HS-5 (cell line): ENCODE data around the gene C1orf53.
"Not testable (repeated sequence)": the region's sequence is repeated elsewhere in the genome, so short reads cannot be mapped to it uniquely, and the experiment has no call there.

ENCODE experiments used
- DNase-seq: peaks from one replicate; pipeline ENCODE4 v3.0.0-alpha.2; 2012; ENCODE audit warnings: low read depth

The C1orf53 gene

DNA sequence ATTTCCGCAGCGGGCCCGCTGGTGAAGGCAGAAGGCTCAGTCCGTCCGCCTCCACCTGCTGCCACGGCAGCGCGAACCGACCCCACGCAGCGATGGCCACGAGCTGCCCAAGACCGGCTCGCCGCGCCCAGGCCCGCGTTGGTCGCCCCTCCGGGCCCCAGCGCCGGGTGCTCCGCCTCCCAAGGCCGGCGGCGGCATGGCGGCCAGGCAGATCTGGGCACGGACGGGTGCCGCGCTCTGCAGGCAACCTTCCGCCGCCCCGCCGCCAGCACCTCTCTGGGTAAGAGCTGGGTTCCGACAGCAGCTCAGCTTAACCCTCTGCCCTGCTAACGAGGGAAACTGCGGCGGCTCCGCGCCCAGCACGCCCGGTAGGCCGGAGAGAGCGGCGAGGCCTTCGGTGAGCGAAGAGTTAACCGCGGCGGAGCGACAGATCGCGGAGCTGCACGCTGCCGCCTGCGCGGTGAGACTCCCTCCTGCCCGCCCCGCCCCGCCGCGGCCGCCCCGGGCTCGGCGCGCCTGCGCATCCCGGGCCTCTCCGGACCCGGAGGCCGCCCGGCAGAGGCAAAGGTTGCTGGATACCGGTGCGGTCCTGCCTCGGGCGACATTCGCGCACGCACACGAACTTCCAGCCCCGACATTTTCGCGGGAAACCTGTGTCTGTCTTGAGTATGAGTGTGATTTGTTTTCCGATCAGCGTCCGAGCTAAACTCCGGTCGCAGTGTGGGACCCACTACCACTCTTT, at the start of gene C1orf53:
TSS of gene C1orf53 (plus strand) at position 177 of the 742 bp plus-strand sequence. CDS start at position 197, 20 bp downstream.
- peak; percentile 56 for DNase-seq

DNA sequence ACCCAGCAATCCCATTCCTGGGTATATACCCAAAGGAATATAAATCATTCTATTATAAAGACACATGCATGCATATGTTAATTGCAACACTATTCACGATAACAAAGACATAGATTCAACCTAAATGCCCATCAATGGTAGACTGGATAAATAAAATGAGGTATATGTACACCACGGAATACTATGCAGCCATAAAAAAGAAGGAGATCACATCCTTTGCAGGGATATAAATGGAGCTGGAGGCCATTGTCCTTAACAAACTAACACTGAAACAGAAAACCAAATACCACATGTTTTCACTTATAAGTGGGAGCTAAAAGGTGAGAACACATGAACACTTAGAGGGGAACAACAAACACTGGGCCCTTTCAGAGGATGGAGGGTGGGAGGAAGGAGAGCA, 46.7 kb upstream of the C1orf53 start:
- DNase-seq = not testable (repeated sequence)

GRCh38 chr1:197857477-197857876, 45.0 kb upstream of the C1orf53 start:
- DNase-seq = no peak

- no peak for DNase-seq
Measured at GRCh38 chr1:197859024-197859423, 43.4 kb upstream of the C1orf53 start.

GRCh38 chr1:197862221-197862620, 40.2 kb upstream of the C1orf53 start:
- no peak for DNase-seq

DNA sequence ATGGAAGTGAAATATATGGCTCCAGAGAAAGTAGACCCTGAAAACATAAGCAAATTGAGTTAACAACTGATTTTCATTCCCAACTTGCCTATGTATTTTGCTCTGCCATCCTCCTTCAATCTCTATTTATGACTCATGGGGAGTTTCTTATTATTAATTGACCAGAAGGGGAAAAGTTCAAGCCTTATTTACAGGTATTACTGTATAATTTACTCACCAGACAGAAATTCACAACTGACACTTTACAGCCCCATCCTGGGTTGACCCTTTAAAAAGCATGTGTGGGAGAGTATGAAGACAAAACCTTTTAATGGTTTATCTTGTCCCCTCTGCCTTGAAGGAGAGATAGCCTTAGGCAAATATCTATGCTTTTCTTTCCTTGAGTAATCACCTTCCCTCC, 39.8 kb upstream of the C1orf53 start:
- DNase-seq = no peak

DNA sequence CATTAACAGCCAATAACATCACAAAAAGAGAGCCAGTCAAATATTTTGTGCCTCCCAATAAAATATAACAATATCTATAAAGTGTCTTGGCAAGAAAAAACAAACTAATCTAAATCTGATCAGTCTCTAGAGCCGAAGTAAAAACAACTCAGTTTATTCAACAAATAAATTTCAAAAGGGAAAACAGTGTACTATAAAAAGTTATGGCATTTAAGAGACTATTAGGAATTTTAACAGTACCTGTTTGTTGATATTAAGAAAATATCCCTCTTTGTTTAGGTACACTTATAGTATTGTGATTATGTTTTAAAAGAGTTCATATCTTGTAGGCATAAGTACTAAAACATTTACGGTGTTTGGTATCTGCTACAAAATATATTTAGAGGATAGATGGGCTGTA, 36.6 kb upstream of the C1orf53 start:
- no peak for DNase-seq

GRCh38 chr1:197868751-197869489, 33.5 kb upstream of the C1orf53 start:
- no peak for DNase-seq

DNA sequence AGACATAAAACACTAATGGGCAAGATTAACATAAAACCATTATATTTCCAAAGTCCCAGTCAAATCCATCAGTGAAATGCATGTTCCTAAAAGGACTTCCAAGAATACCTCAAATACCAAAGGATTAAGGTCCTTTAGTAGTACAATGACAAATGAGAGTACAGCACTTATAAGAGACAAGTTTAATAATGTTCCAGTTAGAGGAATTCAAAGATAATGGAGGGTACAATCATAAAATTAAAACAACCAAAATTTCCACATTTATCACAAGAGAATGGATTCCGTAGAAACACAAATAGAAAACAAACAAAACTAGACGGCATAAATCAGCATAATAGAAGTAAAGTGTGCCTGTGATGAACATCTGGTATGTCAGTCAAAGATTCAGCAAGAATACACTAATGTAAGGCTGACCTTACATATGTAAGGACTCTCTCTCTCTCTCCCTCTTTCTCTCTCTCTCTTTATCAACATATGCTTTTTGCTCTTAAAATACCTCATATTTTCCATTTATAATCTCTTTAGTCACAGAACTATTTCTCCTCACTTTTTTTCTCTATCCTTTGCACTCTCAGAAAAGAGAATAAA, 32.8 kb upstream of the C1orf53 start:
- DNase-seq = no peak

DNA sequence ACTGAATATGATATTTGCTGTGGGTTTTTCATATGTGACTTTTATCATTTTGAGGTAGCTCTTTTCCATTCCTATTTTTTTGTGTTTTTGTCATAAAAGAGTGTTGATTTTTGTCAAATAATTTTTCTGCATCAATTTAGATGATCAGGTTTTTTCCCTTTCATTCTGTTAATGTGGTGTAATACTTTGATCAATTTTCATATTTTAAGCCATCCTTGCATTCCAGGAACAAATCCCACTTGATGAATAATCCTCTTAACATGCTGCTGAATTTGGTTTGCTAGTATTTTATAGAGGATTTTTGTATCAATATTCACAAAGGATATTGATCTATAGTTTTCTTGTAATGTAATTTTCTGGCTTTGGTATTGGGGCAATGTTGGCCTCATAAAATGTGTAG, 25.5 kb upstream of the C1orf53 start:
- DNase-seq = no peak

- DNase-seq = not testable (repeated sequence)
Measured at GRCh38 chr1:197880385-197880784, 22.0 kb upstream of the C1orf53 start.

GRCh38 chr1:197882241-197882640, 20.2 kb upstream of the C1orf53 start:
- DNase-seq = not testable (repeated sequence)

DNA sequence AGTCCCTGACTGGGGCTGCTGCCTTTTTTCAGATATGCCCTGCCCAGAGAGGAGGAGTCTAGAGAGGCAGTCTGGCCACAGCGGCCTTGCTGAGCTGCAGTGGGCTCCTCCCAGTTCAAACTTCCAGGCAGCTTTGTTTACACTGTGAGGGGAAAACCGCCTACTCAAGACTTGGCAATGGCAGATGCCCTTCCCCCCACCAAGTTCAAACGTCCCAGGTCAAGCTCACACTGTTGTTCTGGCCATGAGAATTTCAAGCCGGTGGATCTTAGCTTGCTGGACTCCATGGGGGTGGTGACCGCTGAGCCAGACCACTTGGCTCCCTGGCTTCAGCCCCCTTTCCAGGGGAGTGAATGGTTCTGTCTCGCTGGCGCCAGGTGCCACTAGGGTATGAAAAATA, 18.3 kb upstream of the C1orf53 start:
- no peak for DNase-seq

- no peak for DNase-seq
Measured at GRCh38 chr1:197890936-197891335, 11.5 kb upstream of the C1orf53 start.

DNA sequence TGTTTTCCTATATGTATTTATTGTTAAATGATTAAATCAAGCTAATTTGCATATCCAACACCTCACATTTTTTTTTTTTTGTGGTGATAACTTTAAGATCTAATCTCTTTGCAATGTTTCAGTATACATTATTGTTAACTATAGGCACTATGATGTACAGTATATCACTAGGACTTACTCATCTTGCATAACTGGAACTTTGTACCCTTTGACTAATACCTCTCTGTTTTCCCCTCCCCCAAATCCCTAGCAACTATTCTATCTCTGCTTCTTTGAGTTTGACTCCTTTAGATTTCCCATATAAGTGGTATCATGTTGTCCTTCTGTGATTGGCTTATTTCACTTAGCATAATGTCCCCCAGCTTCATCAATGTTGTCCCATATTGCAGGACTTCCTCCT, 9.7 kb upstream of the C1orf53 start:
- DNase-seq = no peak

- no peak for DNase-seq
Measured at GRCh38 chr1:197896301-197896700, 6.1 kb upstream of the C1orf53 start.

- DNase-seq = no peak
Measured at GRCh38 chr1:197899037-197899436, 3.4 kb upstream of the C1orf53 start.

GRCh38 chr1:197902131-197902453, 338 bp upstream of the C1orf53 start:
- no peak for DNase-seq

DNA sequence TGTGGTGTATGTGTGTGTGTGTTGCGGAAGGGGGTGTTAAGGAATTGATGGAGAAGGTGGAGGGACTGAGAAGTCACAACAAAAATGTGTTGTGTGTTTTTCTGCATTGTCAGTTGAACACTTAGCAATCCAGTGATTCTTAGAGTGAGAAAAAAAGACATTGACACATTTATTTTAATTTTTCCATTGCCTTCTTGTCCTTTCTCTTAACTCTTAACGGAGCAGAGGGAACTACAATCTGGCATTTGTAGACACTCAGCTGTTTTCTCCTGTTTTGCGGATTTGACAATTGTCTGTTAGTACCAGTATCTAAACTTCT, 725 bp downstream of the C1orf53 start:
- no peak for DNase-seq

DNA sequence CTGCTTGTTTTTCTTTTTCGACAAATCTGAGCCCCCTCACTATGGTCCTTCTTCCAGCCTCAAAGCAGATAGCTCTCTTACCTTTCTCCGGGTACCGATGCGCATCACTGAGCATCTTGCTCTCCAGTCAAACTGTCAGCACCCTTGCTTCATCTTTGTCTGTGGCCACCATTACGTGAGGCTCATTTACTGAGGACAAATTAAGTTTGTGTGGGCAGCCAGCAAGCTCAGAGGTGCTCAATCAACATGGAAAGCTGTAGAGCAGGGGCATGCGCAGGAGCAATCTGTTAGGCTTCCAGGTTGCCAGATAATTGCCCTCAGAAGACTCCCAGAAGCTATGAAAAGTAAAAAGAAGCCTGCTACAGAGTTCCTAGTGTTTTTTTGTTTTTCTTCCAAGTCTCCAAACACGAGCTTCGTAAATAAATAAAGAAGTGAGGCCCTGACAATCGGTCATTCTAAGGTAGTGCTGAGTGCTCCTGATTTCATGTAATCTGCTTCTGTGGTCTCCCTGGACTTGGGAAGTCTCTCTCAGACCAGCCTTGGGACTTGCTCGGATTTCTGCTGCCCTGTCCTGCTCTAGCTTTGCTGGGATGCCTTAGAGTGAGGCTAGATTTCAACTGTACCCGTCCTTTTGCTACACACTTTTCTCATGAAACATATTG, 1.8 kb downstream of the C1orf53 start:
- no peak for DNase-seq

- DNase-seq = no peak
Measured at GRCh38 chr1:197905699-197906351, 3.4 kb downstream of the C1orf53 start.

DNA sequence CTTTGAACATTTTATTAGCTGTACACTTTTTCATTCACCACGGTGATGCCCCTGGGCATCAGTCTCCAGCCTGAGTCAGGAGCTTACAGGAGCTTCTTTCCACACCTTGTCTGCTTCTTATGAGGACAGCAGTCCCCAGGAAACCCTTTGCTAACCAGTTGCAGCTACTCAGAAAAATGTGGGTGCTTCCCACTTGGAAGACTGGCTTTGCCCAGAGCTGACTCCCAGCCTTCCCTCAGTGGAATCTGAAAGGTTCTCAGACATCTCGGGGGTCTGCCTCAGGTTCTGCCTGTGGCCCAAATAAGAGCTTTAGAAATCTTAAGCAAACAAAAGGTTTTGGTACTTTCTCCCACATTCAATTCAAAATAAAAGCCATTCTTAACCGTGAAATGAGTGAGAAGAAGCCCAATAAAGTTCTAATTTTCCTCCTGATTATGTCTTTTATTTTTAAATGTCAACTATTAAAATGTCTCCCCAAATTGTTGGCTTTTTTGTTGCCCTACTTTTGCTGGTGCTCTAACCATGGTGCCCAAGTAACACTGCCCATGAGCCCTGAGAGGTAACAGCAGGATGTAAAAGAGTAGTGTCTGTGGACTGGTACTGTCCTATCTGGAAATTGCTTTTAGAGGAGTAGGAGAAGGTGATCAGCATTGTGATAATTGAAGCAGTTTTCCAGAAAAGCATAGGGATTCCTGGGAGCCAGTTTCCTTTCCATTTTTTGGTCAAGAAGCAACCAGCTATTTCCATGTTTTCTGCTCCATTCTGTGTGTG, 5.6 kb downstream of the C1orf53 start:
- no peak for DNase-seq
